Measurements from ENCODE around the gene HDAC9.
"Not testable (repeated sequence)": the region's sequence is repeated elsewhere in the genome, so short reads cannot be mapped to it uniquely, and the experiment has no call there.

Gene HDAC9

DNA sequence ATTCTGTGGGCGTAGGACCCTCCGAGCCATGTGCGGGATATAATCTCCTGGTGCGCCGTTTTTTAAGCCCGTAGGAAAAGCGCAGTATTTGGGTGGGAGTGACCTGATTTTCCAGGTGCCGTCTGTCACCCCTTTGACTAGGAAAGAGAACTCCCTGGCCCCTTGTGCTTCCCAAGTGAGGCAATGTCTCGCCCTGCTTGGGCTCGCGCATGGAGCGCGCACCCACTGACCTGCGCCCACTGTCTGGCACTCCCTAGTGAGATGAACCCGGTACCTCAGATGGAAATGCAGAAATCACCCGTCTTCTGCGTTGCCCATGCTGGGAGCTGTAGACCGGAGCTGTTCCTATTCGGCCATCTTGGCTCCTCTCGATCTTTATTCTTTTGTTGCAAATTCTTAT is 495.2 kb downstream of the HDAC9 start:
- DNase-seq, result not testable (repeated sequence)

- no peak for DNase-seq
Observed at GRCh38 chr7:18993933-18994668, 498.6 kb downstream of the HDAC9 start.

- no peak for DNase-seq
Observed at GRCh38 chr7:18995270-18995671, 499.7 kb downstream of the HDAC9 start.

- no peak for DNase-seq
Observed at GRCh38 chr7:18995811-18996426, 500.4 kb downstream of the HDAC9 start.

DNA sequence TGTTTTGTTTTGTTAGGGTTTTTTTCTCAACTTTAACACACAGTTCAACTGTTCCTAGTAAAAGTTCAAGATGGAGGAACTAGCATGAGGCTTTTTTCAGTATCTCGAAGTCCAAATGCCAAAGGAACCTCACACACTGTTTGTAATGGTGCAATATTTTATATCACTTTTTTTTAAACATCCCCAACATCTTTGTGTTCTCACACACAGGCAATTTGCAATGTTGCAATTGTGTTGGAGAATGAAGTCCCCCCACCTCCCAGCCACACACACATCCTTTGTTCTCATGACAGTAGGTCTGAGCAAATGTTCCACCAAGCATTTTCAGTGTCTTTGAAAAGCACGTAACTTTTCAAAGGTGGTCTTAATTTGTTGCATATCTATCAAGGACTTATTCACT is 501.0 kb downstream of the HDAC9 start:
- no peak for DNase-seq

DNA sequence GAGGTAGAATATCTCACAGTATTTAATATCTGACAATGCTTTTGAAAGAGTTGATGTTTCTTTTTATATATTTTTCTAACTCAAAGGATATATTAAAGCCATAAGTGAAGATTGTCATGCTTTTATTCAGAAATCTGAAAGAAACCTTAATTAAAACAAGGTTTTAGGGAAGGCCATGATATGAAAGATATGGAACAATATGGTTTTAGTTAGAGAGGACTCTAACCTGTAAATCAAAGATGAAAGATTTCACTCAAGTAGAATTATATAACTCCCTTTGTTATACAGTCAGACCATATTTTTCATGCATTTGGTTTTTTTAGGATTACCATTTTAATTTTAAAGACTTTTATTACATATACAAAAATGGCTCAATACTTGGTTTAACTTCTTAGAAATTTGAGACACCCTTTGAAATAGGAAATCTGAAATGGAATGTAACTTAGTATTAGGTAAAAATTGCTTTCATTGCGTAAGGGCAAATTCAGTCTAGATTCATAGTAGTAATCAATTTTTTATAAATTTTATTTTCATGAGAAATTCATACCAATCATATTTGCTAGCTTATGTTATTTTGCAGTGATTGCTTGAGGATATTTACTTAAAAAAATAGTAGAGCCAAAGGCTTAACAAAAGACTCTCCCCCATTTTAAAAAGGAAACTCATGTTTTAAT is 502.1 kb downstream of the HDAC9 start:
- DNase-seq, result no peak

DNA sequence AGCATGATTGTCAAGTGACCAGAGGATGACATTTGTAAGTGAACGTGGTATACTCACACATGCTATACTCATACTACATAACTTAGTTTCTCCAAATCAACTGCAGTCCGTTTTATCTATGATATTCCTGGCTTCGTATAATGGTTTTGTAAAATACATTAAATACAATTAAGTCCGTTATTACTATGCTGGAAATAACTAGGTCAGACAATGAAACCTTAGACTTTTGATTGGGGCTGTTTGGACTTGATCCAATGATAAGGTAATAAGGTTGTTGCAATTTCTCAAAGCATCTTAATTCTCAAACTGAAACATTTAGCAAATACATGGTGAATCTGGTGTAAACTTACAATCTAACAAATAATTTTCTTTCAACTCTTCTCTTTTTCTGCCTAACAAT is 504.9 kb downstream of the HDAC9 start:
- DNase-seq, result no peak

GRCh38 chr7:19001854-19002253 is 506.3 kb downstream of the HDAC9 start:
- DNase-seq, result no peak

- no peak for DNase-seq
Observed at GRCh38 chr7:19009241-19009935, 513.8 kb downstream of the HDAC9 start.

DNA sequence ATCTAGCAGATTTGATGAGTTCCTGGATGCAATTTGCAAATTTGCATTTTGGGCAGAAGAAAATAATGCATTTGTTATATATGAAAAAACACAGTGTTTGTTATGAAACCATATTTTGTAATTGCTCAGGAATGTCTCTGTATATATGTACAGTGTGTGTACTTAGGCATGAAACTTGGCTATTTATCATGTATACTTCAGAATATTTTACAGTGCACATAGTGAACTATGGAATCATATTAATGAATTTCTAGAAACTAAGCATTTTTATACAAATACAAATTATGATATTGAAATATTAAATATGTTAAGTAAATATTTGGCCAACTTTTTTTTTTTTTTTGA is 514.4 kb downstream of the HDAC9 start:
- no peak for DNase-seq

DNA sequence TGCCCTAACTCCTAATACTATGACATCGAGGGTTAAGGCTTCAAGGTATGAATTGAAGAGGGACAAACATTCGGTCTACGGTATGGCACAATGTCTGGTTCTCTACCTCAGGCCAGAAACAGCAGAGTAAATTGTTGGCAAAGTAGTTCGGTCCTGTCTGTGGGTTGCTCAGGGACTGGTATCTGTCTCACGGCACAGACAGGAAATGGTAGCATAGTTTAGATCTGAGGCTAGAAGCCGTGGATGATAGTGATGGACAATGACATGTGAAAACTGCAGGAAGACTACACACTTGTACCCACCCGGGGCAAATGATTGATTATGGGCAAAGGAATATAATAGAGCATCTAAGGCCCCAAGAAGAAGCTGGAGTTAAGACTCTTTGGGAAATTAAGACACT is 515.7 kb downstream of the HDAC9 start:
- no peak for DNase-seq

- DNase-seq, result no peak
Observed at GRCh38 chr7:19015098-19015497, 519.5 kb downstream of the HDAC9 start.

DNA sequence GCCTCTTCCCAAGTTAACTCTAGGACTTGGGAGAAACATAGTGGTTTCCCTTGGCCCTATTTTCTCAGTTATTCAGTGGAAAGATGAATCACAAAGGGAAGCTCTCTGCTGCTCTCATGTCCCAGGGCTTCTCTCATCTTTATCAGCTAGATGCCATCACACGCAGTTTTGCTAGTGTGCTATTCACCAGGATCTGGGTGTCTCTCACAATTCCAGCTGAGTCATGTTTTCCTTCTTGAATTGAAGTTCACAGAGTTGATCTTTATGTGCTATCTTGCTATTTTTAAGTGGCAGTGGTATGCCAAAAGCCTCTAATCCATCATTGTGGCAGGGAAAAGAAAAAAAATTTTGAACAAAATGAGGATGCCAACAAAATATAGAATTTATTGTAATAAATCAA is 520.6 kb downstream of the HDAC9 start:
- DNase-seq, result no peak

GRCh38 chr7:19017374-19017773 is 521.8 kb downstream of the HDAC9 start:
- DNase-seq, result no peak

DNA sequence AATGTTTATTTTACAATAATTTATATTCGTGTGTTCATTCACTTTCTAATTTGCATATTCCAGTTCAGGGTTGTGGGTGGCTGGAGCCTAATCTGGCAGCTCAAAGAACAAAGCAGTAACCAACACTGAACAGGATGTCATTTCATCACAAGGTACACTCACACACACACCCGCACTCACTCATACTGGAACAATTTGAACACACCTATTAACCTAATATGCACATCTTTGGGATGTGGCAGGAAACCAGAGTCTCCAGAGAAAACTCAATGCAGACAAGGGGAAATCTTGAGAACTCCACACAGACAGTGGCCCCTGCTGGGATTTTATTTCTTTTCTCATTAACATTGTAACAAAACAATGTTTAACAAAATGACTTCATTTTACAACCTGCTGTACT is 524.5 kb downstream of the HDAC9 start:
- no peak for DNase-seq

- DNase-seq, result no peak
Observed at GRCh38 chr7:19020711-19021110, 525.2 kb downstream of the HDAC9 start.

DNA sequence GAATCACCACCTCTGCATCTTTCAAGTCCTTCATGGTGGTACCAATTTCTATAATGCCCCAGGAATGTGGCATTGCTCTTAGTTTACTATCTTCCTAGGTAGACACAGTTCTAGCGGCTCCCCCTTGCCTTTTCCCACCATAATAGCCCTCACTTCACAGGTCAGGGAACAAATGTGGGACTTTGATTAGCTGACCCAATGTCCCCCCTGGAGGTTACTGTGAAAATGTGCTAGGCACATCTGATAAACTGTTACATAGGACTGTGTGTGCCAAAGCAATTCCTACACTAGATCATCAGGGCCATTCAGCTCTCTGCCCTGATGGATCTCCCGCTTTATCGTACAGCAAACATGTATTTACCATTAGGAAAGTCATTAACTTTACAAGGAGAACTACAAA is 527.9 kb downstream of the HDAC9 start:
- DNase-seq, result no peak

DNA sequence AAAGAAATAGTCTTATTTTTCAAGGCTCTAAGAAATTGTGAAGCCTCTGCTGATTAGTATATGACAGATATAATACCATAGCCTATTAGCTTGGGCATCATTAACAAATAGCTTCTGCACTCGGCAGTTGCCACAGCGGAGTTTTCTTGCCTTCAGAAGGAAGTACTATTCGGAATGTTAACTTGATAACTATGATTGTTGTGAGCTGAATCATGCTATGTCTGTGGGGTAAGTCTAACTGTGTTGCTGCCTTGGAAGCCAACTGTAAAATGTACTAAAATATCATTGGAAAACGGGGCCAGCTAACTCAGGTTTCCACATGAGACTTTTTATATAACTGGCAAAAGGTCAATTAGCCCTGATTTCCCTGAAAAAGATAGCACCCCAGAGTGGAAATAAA is 528.7 kb downstream of the HDAC9 start:
- no peak for DNase-seq

- no peak for DNase-seq
Observed at GRCh38 chr7:19026888-19027287, 531.3 kb downstream of the HDAC9 start.

DNA sequence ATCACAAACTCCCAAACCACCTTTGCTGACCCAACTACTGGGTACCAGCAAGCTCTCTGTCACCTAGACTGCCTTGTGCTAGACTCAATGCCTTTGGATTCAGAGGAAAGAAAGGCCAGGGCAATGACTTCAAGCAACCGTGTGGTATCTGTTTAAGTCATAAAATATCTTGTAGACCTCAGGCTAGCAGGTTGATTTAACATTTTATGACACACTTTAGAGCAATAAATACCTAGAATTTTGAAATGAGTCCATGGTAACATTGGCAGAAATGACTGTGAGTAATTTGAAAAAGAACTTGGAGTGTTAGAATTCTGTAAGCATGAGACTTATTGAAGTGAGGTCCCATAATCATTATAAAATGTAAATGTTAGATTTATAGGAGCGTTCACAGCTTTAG is 534.7 kb downstream of the HDAC9 start:
- no peak for DNase-seq

- not testable (repeated sequence) for DNase-seq
Observed at GRCh38 chr7:19032942-19033341, 537.4 kb downstream of the HDAC9 start.

GRCh38 chr7:19051767-19052375 is 556.3 kb downstream of the HDAC9 start:
- DNase-seq, result peak; percentile 35 to 45

Data from stimulated activated CD4-positive, alpha-beta T cell treated with anti-CD3 and anti-CD28 coated beads, Interleukin-2, amount 100 ng/mL, for 24 hours (primary cell).